Measurements from ENCODE around the gene DPP3.

The DPP3 gene

GRCh38 chr11:66466225-66467033, 13.8 kb upstream of the DPP3 start, which contains the start of gene PELI3:
Gene PELI3, plus strand, starts transcription at chr11:66466905. Its CDS starts 1,224 bp downstream, at chr11:66468129.
- Histone ChIP-seq H3K9ac (ENCODE audit: low read depth, low read length) (no peak within 1 kb of the TSS), H3K36me3 (ENCODE audit: control insufficient read depth, insufficient read depth, low read length) (peaks cover 4% of the 10 kb centered on the region), H3K9me3 (ENCODE audit: control insufficient read depth, insufficient read depth, low read length) (no peaks in the 10 kb centered on the region), H3K4me1 (ENCODE audit: control insufficient read depth, insufficient read depth, low read length) (peaks cover 10% of the 10 kb centered on the region), H3K27me3 (ENCODE audit: control insufficient read depth, insufficient read depth, low read length) (no peaks in the 10 kb centered on the region), H3K4me3 (ENCODE audit: low read depth, low read length) (peak within 1 kb of the TSS; percentile 66)

- peak overlapping the region; percentile 40 for H3K4me3 ChIP-seq (ENCODE audit: low read depth, low read length)
- no peaks in the 10 kb centered on the region for H3K27me3 ChIP-seq (ENCODE audit: control insufficient read depth, insufficient read depth, low read length)
- peaks cover 10% of the 10 kb centered on the region for H3K4me1 ChIP-seq (ENCODE audit: control insufficient read depth, insufficient read depth, low read length)
- H3K9ac ChIP-seq (ENCODE audit: low read depth, low read length): no peak overlapping the region
- H3K36me3 ChIP-seq (ENCODE audit: control insufficient read depth, insufficient read depth, low read length): peaks cover 4% of the 10 kb centered on the region
- no peaks in the 10 kb centered on the region for H3K9me3 ChIP-seq (ENCODE audit: control insufficient read depth, insufficient read depth, low read length)
Observed at GRCh38 chr11:66467034-66467659, 13.1 kb upstream of the DPP3 start.

- Histone ChIP-seq H3K9ac (ENCODE audit: low read depth, low read length) (no peak overlapping the region), H3K4me3 (ENCODE audit: low read depth, low read length) (peak overlapping the region; percentile 40), H3K9me3 (ENCODE audit: control insufficient read depth, insufficient read depth, low read length) (no peaks in the 10 kb centered on the region), H3K36me3 (ENCODE audit: control insufficient read depth, insufficient read depth, low read length) (peaks cover 4% of the 10 kb centered on the region), H3K4me1 (ENCODE audit: control insufficient read depth, insufficient read depth, low read length) (peaks cover 10% of the 10 kb centered on the region), H3K27me3 (ENCODE audit: control insufficient read depth, insufficient read depth, low read length) (no peaks in the 10 kb centered on the region)
Observed at GRCh38 chr11:66467756-66468155, 12.5 kb upstream of the DPP3 start.

- Histone ChIP-seq H3K4me3 (ENCODE audit: low read depth, low read length) (no peak overlapping the region), H3K4me1 (ENCODE audit: control insufficient read depth, insufficient read depth, low read length) (peaks cover 10% of the 10 kb centered on the region), H3K36me3 (ENCODE audit: control insufficient read depth, insufficient read depth, low read length) (peaks cover 4% of the 10 kb centered on the region), H3K9ac (ENCODE audit: low read depth, low read length) (no peak overlapping the region), H3K9me3 (ENCODE audit: control insufficient read depth, insufficient read depth, low read length) (no peaks in the 10 kb centered on the region), H3K27me3 (ENCODE audit: control insufficient read depth, insufficient read depth, low read length) (no peaks in the 10 kb centered on the region)
Observed at GRCh38 chr11:66468691-66469090, 11.5 kb upstream of the DPP3 start.

DNA sequence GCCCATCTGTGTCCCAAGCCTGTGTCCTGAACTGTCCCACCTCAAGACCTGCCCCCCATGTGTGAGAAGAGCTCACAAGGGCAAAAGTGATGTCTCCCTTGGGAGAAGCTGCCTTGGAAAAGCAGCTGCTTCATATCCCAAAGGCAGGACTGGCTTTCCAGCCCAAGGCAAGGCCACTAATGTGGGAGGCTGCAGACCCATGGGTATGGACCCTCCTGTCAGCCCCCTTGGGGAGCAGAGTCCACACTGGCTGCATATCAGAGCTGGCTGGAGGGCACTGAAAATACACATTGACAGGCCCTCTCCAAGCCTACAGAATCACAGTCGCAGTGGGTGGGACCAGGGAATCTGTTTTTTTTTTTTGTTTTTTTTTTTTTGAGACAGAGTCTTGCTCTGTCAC, 10.8 kb upstream of the DPP3 start:
- Histone ChIP-seq H3K4me3 (ENCODE audit: low read depth, low read length) (no peak overlapping the region), H3K36me3 (ENCODE audit: control insufficient read depth, insufficient read depth, low read length) (peaks cover 4% of the 10 kb centered on the region), H3K4me1 (ENCODE audit: control insufficient read depth, insufficient read depth, low read length) (peaks cover 10% of the 10 kb centered on the region), H3K9me3 (ENCODE audit: control insufficient read depth, insufficient read depth, low read length) (no peaks in the 10 kb centered on the region), H3K9ac (ENCODE audit: low read depth, low read length) (no peak overlapping the region), H3K27me3 (ENCODE audit: control insufficient read depth, insufficient read depth, low read length) (no peaks in the 10 kb centered on the region)

- Histone ChIP-seq H3K4me3 (ENCODE audit: low read depth, low read length) (no peak overlapping the region), H3K27me3 (ENCODE audit: control insufficient read depth, insufficient read depth, low read length) (no peaks in the 10 kb centered on the region), H3K4me1 (ENCODE audit: control insufficient read depth, insufficient read depth, low read length) (peaks cover 6% of the 10 kb centered on the region), H3K9me3 (ENCODE audit: control insufficient read depth, insufficient read depth, low read length) (no peaks in the 10 kb centered on the region), H3K9ac (ENCODE audit: low read depth, low read length) (no peak overlapping the region), H3K36me3 (ENCODE audit: control insufficient read depth, insufficient read depth, low read length) (peaks cover 4% of the 10 kb centered on the region)
Observed at GRCh38 chr11:66470015-66470414, 10.2 kb upstream of the DPP3 start.

DNA sequence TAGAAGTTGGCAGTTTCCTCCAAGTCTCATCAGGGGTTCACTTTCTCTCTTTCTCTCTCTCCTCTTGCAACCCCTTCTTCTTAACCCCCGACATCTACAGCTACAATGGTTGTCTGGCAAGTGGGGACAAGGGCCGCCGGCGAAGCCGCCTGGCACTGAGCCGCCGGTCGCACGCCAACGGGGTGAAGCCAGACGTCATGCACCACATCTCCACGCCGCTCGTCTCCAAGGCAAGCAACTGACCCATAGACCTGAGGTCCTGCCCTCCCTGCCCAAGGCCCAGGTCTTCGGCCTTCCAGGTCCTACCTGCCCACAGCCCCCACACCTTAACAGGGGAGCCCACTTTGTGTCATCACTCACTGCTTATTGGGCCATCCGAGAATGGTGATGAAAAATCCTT, 9.1 kb upstream of the DPP3 start:
- Histone ChIP-seq H3K9me3 (ENCODE audit: control insufficient read depth, insufficient read depth, low read length) (no peaks in the 10 kb centered on the region), H3K27me3 (ENCODE audit: control insufficient read depth, insufficient read depth, low read length) (no peaks in the 10 kb centered on the region), H3K4me3 (ENCODE audit: low read depth, low read length) (no peak overlapping the region), H3K4me1 (ENCODE audit: control insufficient read depth, insufficient read depth, low read length) (peaks cover 2% of the 10 kb centered on the region), H3K36me3 (ENCODE audit: control insufficient read depth, insufficient read depth, low read length) (peaks cover 7% of the 10 kb centered on the region), H3K9ac (ENCODE audit: low read depth, low read length) (no peak overlapping the region)

DNA sequence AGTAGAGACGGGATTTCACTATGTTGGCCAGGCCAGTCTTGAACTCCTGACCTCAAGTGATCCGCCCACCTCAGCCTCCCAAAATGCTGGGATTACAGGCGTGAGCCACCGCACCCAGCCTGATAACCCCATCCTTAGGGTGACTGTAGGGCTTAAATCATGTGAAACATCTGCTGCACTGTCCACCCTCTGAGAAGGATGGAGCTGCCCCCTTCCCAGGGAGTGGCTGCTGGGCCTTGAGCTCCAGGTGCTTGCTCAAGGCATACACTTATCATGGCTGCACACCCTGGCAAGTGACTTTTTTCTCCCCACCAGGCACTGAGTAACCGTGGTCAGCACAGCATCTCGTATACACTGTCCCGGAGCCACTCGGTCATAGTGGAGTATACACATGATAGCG, 8.2 kb upstream of the DPP3 start:
- no peaks in the 10 kb centered on the region for H3K27me3 ChIP-seq (ENCODE audit: control insufficient read depth, insufficient read depth, low read length)
- H3K4me3 ChIP-seq (ENCODE audit: low read depth, low read length): no peak overlapping the region
- H3K36me3 ChIP-seq (ENCODE audit: control insufficient read depth, insufficient read depth, low read length): peaks cover 9% of the 10 kb centered on the region
- no peak overlapping the region for H3K9ac ChIP-seq (ENCODE audit: low read depth, low read length)
- H3K4me1 ChIP-seq (ENCODE audit: control insufficient read depth, insufficient read depth, low read length): peaks cover 2% of the 10 kb centered on the region
- H3K9me3 ChIP-seq (ENCODE audit: control insufficient read depth, insufficient read depth, low read length): no peaks in the 10 kb centered on the region

GRCh38 chr11:66473167-66473566, 7.1 kb upstream of the DPP3 start:
- Histone ChIP-seq H3K36me3 (ENCODE audit: control insufficient read depth, insufficient read depth, low read length) (peaks cover 9% of the 10 kb centered on the region), H3K4me3 (ENCODE audit: low read depth, low read length) (no peak overlapping the region), H3K9ac (ENCODE audit: low read depth, low read length) (no peak overlapping the region), H3K27me3 (ENCODE audit: control insufficient read depth, insufficient read depth, low read length) (no peaks in the 10 kb centered on the region), H3K9me3 (ENCODE audit: control insufficient read depth, insufficient read depth, low read length) (no peaks in the 10 kb centered on the region), H3K4me1 (ENCODE audit: control insufficient read depth, insufficient read depth, low read length) (no peaks in the 10 kb centered on the region)

DNA sequence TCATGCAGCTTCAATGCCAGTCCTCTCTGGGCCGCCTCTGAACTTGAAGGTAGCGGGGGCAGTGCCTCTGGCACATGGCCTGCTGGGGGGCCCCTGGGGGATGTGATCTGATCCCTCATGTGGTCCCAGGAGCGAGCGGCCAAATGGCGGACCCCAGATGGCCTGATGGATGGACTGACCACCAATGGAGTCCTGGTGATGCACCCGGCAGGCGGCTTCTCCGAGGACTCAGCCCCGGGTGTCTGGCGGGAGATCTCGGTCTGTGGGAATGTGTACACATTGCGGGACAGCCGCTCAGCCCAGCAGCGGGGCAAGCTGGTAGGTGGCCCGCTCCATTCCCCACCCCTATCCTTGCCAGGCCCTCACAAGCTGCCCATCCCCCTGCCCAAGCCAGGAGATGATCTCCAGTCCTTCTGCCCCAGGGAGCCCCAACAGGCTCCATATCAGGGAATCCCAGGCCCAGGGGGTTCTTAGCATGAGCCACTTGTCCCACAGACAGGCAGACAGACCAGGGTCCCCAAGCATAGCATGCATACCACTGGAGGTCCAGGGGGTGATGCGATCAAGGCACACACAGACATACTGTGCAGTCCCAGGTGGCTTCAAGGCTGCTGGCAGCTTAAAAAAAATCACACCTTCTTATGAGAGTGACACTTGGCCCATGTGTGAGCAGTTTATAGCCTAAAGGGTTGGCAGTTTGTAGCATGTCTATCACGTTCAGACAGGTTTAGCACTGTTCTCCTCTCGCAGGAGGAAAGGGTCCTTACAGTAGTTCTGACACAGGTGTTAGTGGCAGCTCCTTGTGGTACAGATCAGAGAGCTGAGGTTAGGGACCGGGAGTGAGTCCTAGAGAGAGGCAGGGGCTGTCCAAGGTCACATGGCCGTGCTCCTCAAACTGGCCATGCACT, 6.4 kb upstream of the DPP3 start:
- Histone ChIP-seq H3K9ac (ENCODE audit: low read depth, low read length) (no peak overlapping the region), H3K36me3 (ENCODE audit: control insufficient read depth, insufficient read depth, low read length) (peaks cover 9% of the 10 kb centered on the region), H3K4me1 (ENCODE audit: control insufficient read depth, insufficient read depth, low read length) (no peaks in the 10 kb centered on the region), H3K9me3 (ENCODE audit: control insufficient read depth, insufficient read depth, low read length) (no peaks in the 10 kb centered on the region), H3K27me3 (ENCODE audit: control insufficient read depth, insufficient read depth, low read length) (no peaks in the 10 kb centered on the region), H3K4me3 (ENCODE audit: low read depth, low read length) (no peak overlapping the region)

DNA sequence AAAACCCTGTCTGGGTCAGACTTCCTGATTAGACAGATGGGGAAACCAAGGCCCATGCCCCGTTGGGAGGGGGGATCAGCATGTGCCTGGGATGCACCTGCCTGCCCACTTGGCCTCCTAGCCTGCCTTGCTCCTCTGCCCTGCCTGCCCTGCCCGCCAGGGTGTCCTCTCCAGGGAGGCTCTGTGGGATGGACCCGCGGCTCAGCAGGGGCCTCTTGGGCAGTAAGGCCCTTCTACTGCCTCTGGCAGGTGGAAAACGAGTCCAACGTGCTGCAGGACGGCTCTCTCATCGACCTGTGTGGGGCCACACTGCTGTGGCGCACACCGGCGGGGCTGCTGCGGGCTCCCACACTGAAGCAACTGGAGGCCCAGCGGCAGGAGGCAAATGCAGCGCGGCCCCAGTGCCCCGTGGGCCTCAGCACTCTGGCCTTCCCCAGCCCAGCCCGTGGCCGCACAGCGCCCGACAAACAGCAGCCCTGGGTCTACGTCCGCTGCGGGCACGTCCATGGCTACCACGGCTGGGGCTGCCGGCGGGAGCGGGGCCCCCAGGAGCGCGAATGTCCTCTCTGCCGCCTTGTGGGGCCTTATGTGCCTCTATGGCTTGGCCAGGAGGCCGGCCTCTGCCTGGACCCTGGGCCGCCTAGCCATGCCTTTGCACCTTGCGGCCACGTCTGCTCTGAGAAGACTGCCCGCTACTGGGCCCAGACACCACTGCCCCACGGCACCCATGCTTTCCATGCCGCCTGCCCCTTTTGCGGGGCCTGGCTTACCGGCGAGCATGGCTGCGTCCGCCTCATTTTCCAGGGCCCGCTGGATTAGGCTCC, 4.7 kb upstream of the DPP3 start:
- Histone ChIP-seq H3K4me3 (ENCODE audit: low read depth, low read length) (no peak overlapping the region), H3K36me3 (ENCODE audit: control insufficient read depth, insufficient read depth, low read length) (peaks cover 5% of the 10 kb centered on the region), H3K27me3 (ENCODE audit: control insufficient read depth, insufficient read depth, low read length) (no peaks in the 10 kb centered on the region), H3K4me1 (ENCODE audit: control insufficient read depth, insufficient read depth, low read length) (no peaks in the 10 kb centered on the region), H3K9ac (ENCODE audit: low read depth, low read length) (no peak overlapping the region), H3K9me3 (ENCODE audit: control insufficient read depth, insufficient read depth, low read length) (no peaks in the 10 kb centered on the region)
